Breast epithelium (tissue), 3 donors: ENCODE measurements around the gene MICALL1.

Source experiments
- CTCF ChIP-seq, 3 donors: fragments of 450-650 bp; IDR thresholded peaks; one replicate each; pipeline ENCODE4 v1.5.1; 2016 to 2017; ENCODE audit warnings: antibody characterized with exemption in 3 of 3, mild to moderate bottlenecking in 3 of 3, moderate library complexity in 3 of 3
- POLR2A ChIP-seq: fragments of 450-650 bp; IDR thresholded peaks from one replicate; pipeline ENCODE4 v1.6.1; 2016; ENCODE audit warnings: antibody characterized with exemption, mild to moderate bottlenecking, moderate library complexity

GRCh38 chr22:37891926-37892325 is 14.2 kb upstream of the MICALL1 start:
- TF ChIP-seq CTCF (IDR thresholded peaks at IDR 0.05) (no peak), POLR2A (no peak)
